ENCODE results near the gene ATP5PF. TPM values are rescaled to one million over a fixed set of nuclear protein-coding genes. Genes with fewer than 3 reads are reported as not detected.

Gene ATP5PF
- total and polyA plus RNA-seq, 2 donors (not counting 3 experiments of a cell fraction or from before 2014, with no cell fraction given), result 132 to 194 TPM

- H4K20me1 ChIP-seq (replicated peaks; ENCODE audit: control insufficient read depth, extremely low read depth, insufficient read depth, low read length), result no peaks in the 10 kb centered on the region
- H3K9me1 ChIP-seq (replicated peaks; ENCODE audit: control insufficient read depth, extremely low read depth, insufficient read depth, low read length), result no peaks in the 10 kb centered on the region
- H3K4me1 ChIP-seq (ENCODE audit: control insufficient read depth, extremely low read depth, insufficient read depth, low read length), result peaks cover 10% of the 10 kb centered on the region
- no peak for FAIRE-seq
- H2AFZ ChIP-seq (ENCODE audit: low read depth, low read length), result no peak overlapping the region
- no TSS peak for BruUV-seq (replicated peaks)
- no peaks in the 10 kb centered on the region for H3K9me3 ChIP-seq (replicated peaks; ENCODE audit: control insufficient read depth, insufficient read depth, low read length)
- POLR2A ChIA-PET, result no interaction called here
- dilution Hi-C loops (cut with MboI; ENCODE audit: extremely low pct_ligation_motif_present, low sequenced_read_pairs), result no loop called here
- no peak for TF ChIP-seq GATA2 (IDR thresholded peaks at IDR 0.05; ENCODE audit: insufficient read depth, insufficient read length, low read depth, low read length)
- no peak for TF ChIP-seq EZH2 (IDR thresholded peaks at IDR 0.05; ENCODE audit: borderline replicate concordance, low read depth, low read length, severe bottlenecking)
- no peak for TF ChIP-seq MYC (IDR thresholded peaks at IDR 0.05; ENCODE audit: low read depth, low read length)
- TF ChIP-seq POLR2A (IDR thresholded peaks at IDR 0.05; ENCODE audit: low read depth, low read length), result no peak
- no peak for TF ChIP-seq MAX (IDR thresholded peaks at IDR 0.05; ENCODE audit: insufficient read depth, insufficient read length)
- no peak for TF ChIP-seq CTCF (IDR thresholded peaks at IDR 0.05; ENCODE audit: extremely low read depth in 1 of 2, insufficient read depth in 1 of 2, low read depth in 1 of 2, low read length in 2 of 2)
- no peak for TF ChIP-seq POLR2AphosphoS5 (IDR thresholded peaks at IDR 0.05; ENCODE audit: insufficient read depth, low read depth, low read length)
- TF ChIP-seq JUN (IDR thresholded peaks at IDR 0.05; ENCODE audit: borderline replicate concordance, insufficient read depth, insufficient read length, low read depth), result no peak
- no peak for TF ChIP-seq FOS (IDR thresholded peaks at IDR 0.05; ENCODE audit: borderline replicate concordance, insufficient read depth, low read length)
- H3K79me2 ChIP-seq (ENCODE audit: control insufficient read depth, insufficient read depth, low read length), result no peaks in the 10 kb centered on the region
- H3K9ac ChIP-seq (replicated peaks; ENCODE audit: extremely low read depth, insufficient read depth, low read length), result no peak overlapping the region
- H3K27ac ChIP-seq (ENCODE audit: insufficient read depth, low read depth, low read length), result no peak overlapping the region
- peaks cover 8 to 9% of the 10 kb centered on the region in 2 experiments for H3K36me3 ChIP-seq (ENCODE audit: control insufficient read depth in 2 of 2, extremely low read depth in 1 of 2, insufficient read depth in 2 of 2, low read length in 2 of 2)
- intact Hi-C loops (cut with micrococcal nuclease), result no loop called here
- no peaks in the 10 kb centered on the region for H3K27me3 ChIP-seq (ENCODE audit: control insufficient read depth in 2 of 2, insufficient read depth in 2 of 2, low read length in 2 of 2)
- DNase-seq (ENCODE audit: low read depth, low spot score), result no peak
- CTCF ChIA-PET, result interaction anchor here (1.5 kb wide), 1 partner anchor 15 kb away, joined by 3 read pairs; no protein-coding TSS in a partner anchor
- H3K4me3 ChIP-seq (replicated peaks in 1 of 3; ENCODE audit: insufficient read depth in 1 of 3, low read depth in 1 of 3, low read length in 3 of 3), result no peak overlapping the region
- H3K4me2 ChIP-seq (ENCODE audit: insufficient read depth, low read length), result no peak overlapping the region
These were observed 25.4 kb upstream of the ATP5PF start for GRCh38 chr21:25760061-25760460.
